B cell (primary cell): ENCODE data around the gene RAP1GAP. TPM values are rescaled to one million over a fixed set of nuclear protein-coding genes. Genes with fewer than 3 reads are reported as not detected.

ENCODE experiments used
- ATAC-seq: fragments of 200-7000 bp; cut with Tn5 transposase; one replicate; pipeline ENCODE4 v1.10.0; 2021; ENCODE audit warnings: low read depth, mild to moderate bottlenecking, moderate number of reproducible peaks, moderate library complexity
- CTCF ChIA-PET: fragments of 350-600 bp; sonication (Branson Sonifier 250); formaldehyde crosslinking; loops from one replicate; lab custom pipeline; 2021; ENCODE audit warnings: antibody characterized with exemption, inconsistent platforms; lab: Charles Lee
- POLR2A ChIA-PET: fragments of 350-600 bp; sonication (Branson Sonifier 250); formaldehyde crosslinking; loops from one replicate; lab custom pipeline; 2021; ENCODE audit warnings: antibody characterized with exemption; lab: Charles Lee
- DNase-seq: peaks from one replicate; pipeline ENCODE4 v3.0.0; 2013
- H2AFZ ChIP-seq: 2 replicates; pipeline ENCODE4 v1.6.1; 2012; ENCODE audit warnings: mild to moderate bottlenecking, low read depth, low read length; ENCODE audit not compliant: insufficient read depth, poor library complexity, severe bottlenecking
- H3K27ac ChIP-seq, 2 donors: 1 replicate in 1 of 2; 2 replicates in 1 of 2; pipeline ENCODE4 v1.5.1; 2012 to 2013; ENCODE audit warnings: low read length in 2 of 2, mild to moderate bottlenecking in 2 of 2, moderate library complexity in 1 of 2
- H3K27me3 ChIP-seq, 4 experiments: fragments of 200-600 bp in 1 of 4; sonication (generic) in 1 of 4; replicated peaks in 1 of 4; 1 replicate in 2 of 4; 2 replicates in 2 of 4; pipeline versions ENCODE4 v1.6.1 to v1.7.0; 2013 to 2016; ENCODE audit warnings: low read length in 3 of 4, mild to moderate bottlenecking in 2 of 4, mixed read lengths in 1 of 4, moderate library complexity in 1 of 4; ENCODE audit not compliant: insufficient read depth in 4 of 4, control insufficient read depth in 3 of 4; ENCODE audit errors: control extremely low read depth in 1 of 4
- H3K36me3 ChIP-seq, 2 experiments: replicated peaks in 1 of 2; 1 replicate in 1 of 2; 2 replicates in 1 of 2; pipeline versions ENCODE4 v1.6.1 to v1.7.1; 2013; ENCODE audit warnings: low read length in 1 of 2; ENCODE audit not compliant: insufficient read depth in 2 of 2, control insufficient read depth in 1 of 2; ENCODE audit errors: control extremely low read depth in 1 of 2, extremely low read depth in 1 of 2
- H3K4me1 ChIP-seq, 2 donors: fragments of 200-600 bp in 1 of 2; sonication (generic) in 1 of 2; 1 replicate in 1 of 2; 2 replicates in 1 of 2; pipeline versions ENCODE4 v1.5.1 to v1.6.1; 2013 to 2017; ENCODE audit warnings: low read length in 2 of 2; ENCODE audit not compliant: control insufficient read depth in 2 of 2, insufficient read depth in 2 of 2
- H3K4me2 ChIP-seq: replicated peaks from 2 replicates; pipeline ENCODE3; 2012; ENCODE audit warnings: mild to moderate bottlenecking, low read depth, low read length; ENCODE audit not compliant: poor library complexity, severe bottlenecking
- H3K4me3 ChIP-seq, 5 experiments: fragments of 200-600 bp in 1 of 5; sonication (generic) in 1 of 5; 1 replicate in 3 of 5; 2 replicates in 2 of 5; pipeline versions ENCODE4 v1.5.1 to v1.7.0; 2011 to 2016; ENCODE audit warnings: low read length in 4 of 5, mild to moderate bottlenecking in 4 of 5, low read depth in 2 of 5, control low read depth in 1 of 5, moderate library complexity in 1 of 5; ENCODE audit not compliant: insufficient read depth in 1 of 5; ENCODE audit errors: control extremely low read depth in 1 of 5, extremely low read depth in 1 of 5
- H3K79me2 ChIP-seq: fragments of 200-600 bp; sonication (generic); one replicate; pipeline ENCODE4 v1.6.0; 2016; ENCODE audit warnings: low read length; ENCODE audit not compliant: control insufficient read depth, insufficient read depth
- H3K9ac ChIP-seq: fragments of 200-600 bp; sonication (generic); 2 replicates; pipeline ENCODE4 v1.6.1; 2017; ENCODE audit warnings: mild to moderate bottlenecking, low read length, moderate library complexity
- H3K9me3 ChIP-seq, 3 donors: one replicate each; pipeline versions ENCODE4 v1.6.1 to v1.7.1; 2013; ENCODE audit warnings: low read length in 2 of 3; ENCODE audit not compliant: control insufficient read depth in 2 of 3, insufficient read depth in 1 of 3; ENCODE audit errors: control extremely low read depth in 1 of 3
- H4K20me1 ChIP-seq: 2 replicates; pipeline ENCODE4 v1.6.0; 2012; ENCODE audit warnings: mild to moderate bottlenecking, low read length; ENCODE audit not compliant: insufficient read depth, control insufficient read depth, poor library complexity, severe bottlenecking
- H3K27ac Mint-ChIP-seq: one replicate; pipeline ENCODE4 v1.8.0; 2021; ENCODE audit warnings: mixed read lengths
- H3K27me3 Mint-ChIP-seq: one replicate; pipeline ENCODE4 v1.8.0; 2021; ENCODE audit warnings: mixed read lengths
- H3K4me1 Mint-ChIP-seq: one replicate; pipeline ENCODE4 v1.8.0; 2021; ENCODE audit warnings: mixed read lengths
- H3K4me3 Mint-ChIP-seq: one replicate; pipeline ENCODE4 v1.8.0; 2021; ENCODE audit warnings: mixed read lengths
- H3K9me3 Mint-ChIP-seq: one replicate; pipeline ENCODE4 v1.8.0; 2022; ENCODE audit warnings: mixed read lengths; ENCODE audit not compliant: insufficient read depth
- CTCF ChIP-seq: fragments of 200-600 bp; IDR thresholded peaks from one replicate; pipeline ENCODE4 v1.8.0; 2022; ENCODE audit warnings: antibody characterized with exemption, mild to moderate bottlenecking
- EZH2 ChIP-seq: IDR thresholded peaks from 2 replicates; pipeline ENCODE4 v1.6.1; 2012; ENCODE audit warnings: borderline replicate concordance, low read depth, mild to moderate bottlenecking, moderate library complexity, low read length; ENCODE audit not compliant: insufficient read depth, poor library complexity, severe bottlenecking
- WGBS: methylation state at CpG from one replicate; pipeline ENCODE4 v1.1.5; 2013; ENCODE audit warnings: missing lambda C conversion rate; ENCODE audit not compliant: insufficient coverage; 5-methylcytosine and 5-hydroxymethylcytosine counted together
- intact Hi-C: fragments of 100-400 bp; cut with micrococcal nuclease; formaldehyde crosslinking; loops from one replicate; pipeline ENCODE4 v1.10.0; 2022
- polyA plus RNA-seq: library from polyadenylated mRNA; depleted of rRNA; stranded (reverse); fragments of >200 nt; gene quantifications from 2 replicates; pipeline ENCODE4 v1.2.3, GENCODE V29; 2012
- total RNA-seq, 2 donors: library from RNA; stranded (reverse); fragments of 120-200 nt in 1 of 2; gene quantifications; 1 replicate in 1 of 2; 2 replicates in 1 of 2; pipeline versions ENCODE4 v1.2.3 to v1.2.4, GENCODE V29; 2013 to 2022

Gene RAP1GAP
- total and polyA plus RNA-seq, 2 donors (not counting 1 experiment from before 2014, with no cell fraction given): 0.07 to 0.09 TPM

- 82% methylated on average over 12 of the region's 19 CpGs for WGBS
- peaks cover 7% of the 10 kb centered on the region for H3K27me3 Mint-ChIP-seq
- Histone ChIP-seq H3K79me2 (no peaks in the 10 kb centered on the region), H3K36me3 (no peaks in the 10 kb centered on the region), H3K4me2 (no peak overlapping the region), H4K20me1 (no peaks in the 10 kb centered on the region), H3K27ac (no peak overlapping the region), H2AFZ (no peak overlapping the region), H3K4me1 (no peaks in the 10 kb centered on the region), H3K4me3 (no peak overlapping the region), H3K9ac (no peak overlapping the region), H3K27me3 (peaks cover 0 to 3% (median 0%) of the 10 kb centered on the region in 4 experiments), H3K9me3 (no peaks in the 10 kb centered on the region)
- H3K4me1 Mint-ChIP-seq: peaks cover 1% of the 10 kb centered on the region
- intact Hi-C loops: no loop called here
- no peaks in the 10 kb centered on the region for H3K9me3 Mint-ChIP-seq
- no peak overlapping the region for H3K4me3 Mint-ChIP-seq
- CTCF ChIA-PET: no interaction called here
- TF ChIP-seq EZH2 (no peak), CTCF (no peak)
- POLR2A ChIA-PET: no interaction called here
- no peak for ATAC-seq
- H3K27ac Mint-ChIP-seq: no peak overlapping the region
- no peak for DNase-seq
Observed at GRCh38 chr1:21613072-21613867, 55.9 kb downstream of the RAP1GAP start.

GRCh38 chr1:21612057-21612456 lies 57.1 kb downstream of the RAP1GAP start:
- WGBS: 94% methylated on average over 13 of the region's 13 CpGs
- Histone ChIP-seq H3K4me2 (no peak overlapping the region), H3K4me1 (peaks cover 5 to 8% of the 10 kb centered on the region in 2 donors), H3K79me2 (no peaks in the 10 kb centered on the region), H2AFZ (no peak overlapping the region), H3K9me3 (no peaks in the 10 kb centered on the region), H3K4me3 (no peak overlapping the region), H3K36me3 (no peaks in the 10 kb centered on the region), H4K20me1 (no peaks in the 10 kb centered on the region), H3K27ac (no peak overlapping the region), H3K27me3 (peaks cover 0 to 3% (median 0%) of the 10 kb centered on the region in 4 experiments), H3K9ac (no peak overlapping the region)
- Mint-ChIP-seq H3K9me3 (no peaks in the 10 kb centered on the region), H3K4me3 (no peak overlapping the region), H3K27me3 (peaks cover 11% of the 10 kb centered on the region), H3K27ac (no peak overlapping the region), H3K4me1 (peaks cover 12% of the 10 kb centered on the region)
- DNase-seq: no peak
- ChIA-PET CTCF (no interaction called here), POLR2A (no interaction called here)
- intact Hi-C loops: no loop called here
- no peak for TF ChIP-seq CTCF
- TF ChIP-seq EZH2: no peak
- ATAC-seq: no peak
